ENCODE results near the gene MRPS6.

The MRPS6 gene

GRCh38 chr21:34135330-34135729, 62.0 kb downstream of the MRPS6 start:
- no peak for DNase-seq

GRCh38 chr21:34141373-34141772, 68.0 kb downstream of the MRPS6 start:
- DNase-seq = no peak

GRCh38 chr21:34143685-34144182, 70.4 kb downstream of the MRPS6 start:
- DNase-seq = no peak

- DNase-seq = no peak
These were observed 70.8 kb downstream of the MRPS6 start for GRCh38 chr21:34144224-34144623.

GRCh38 chr21:34147792-34148418, 74.5 kb downstream of the MRPS6 start:
- DNase-seq = no peak

- DNase-seq = no peak
These were observed 75.0 kb downstream of the MRPS6 start for GRCh38 chr21:34148419-34148804.

GRCh38 chr21:34148826-34149558, 75.6 kb downstream of the MRPS6 start:
- no peak for DNase-seq

- no peak for DNase-seq
These were observed 79.1 kb downstream of the MRPS6 start for GRCh38 chr21:34152500-34152899.

- DNase-seq = peak; percentile 24
These were observed 81.5 kb downstream of the MRPS6 start for GRCh38 chr21:34154878-34155277.

- no peak for DNase-seq
These were observed 83.6 kb downstream of the MRPS6 start for GRCh38 chr21:34156957-34157356.

- DNase-seq = no peak
These were observed 84.1 kb downstream of the MRPS6 start for GRCh38 chr21:34157521-34157920.

GRCh38 chr21:34158866-34159835, 85.8 kb downstream of the MRPS6 start:
- no peak for DNase-seq

- no peak for DNase-seq
These were observed 93.1 kb downstream of the MRPS6 start for GRCh38 chr21:34166468-34166867.

GRCh38 chr21:34170886-34171285, 97.5 kb downstream of the MRPS6 start:
- no peak for DNase-seq

GRCh38 chr21:34174470-34174869, 101.1 kb downstream of the MRPS6 start:
- DNase-seq = no peak

GRCh38 chr21:34176448-34176847, 103.1 kb downstream of the MRPS6 start:
- no peak for DNase-seq

- DNase-seq = no peak
These were observed 104.7 kb downstream of the MRPS6 start for GRCh38 chr21:34177919-34178567.

GRCh38 chr21:34179204-34179935, 106.0 kb downstream of the MRPS6 start:
- no peak for DNase-seq

GRCh38 chr21:34180407-34180806, 107.0 kb downstream of the MRPS6 start:
- no peak for DNase-seq

GRCh38 chr21:34180826-34181359, 107.5 kb downstream of the MRPS6 start:
- no peak for DNase-seq

GRCh38 chr21:34181431-34182039, 108.2 kb downstream of the MRPS6 start:
- DNase-seq = no peak

Data from activated CD4-positive, alpha-beta T cell treated with anti-CD3 and anti-CD28 coated beads, Interleukin-2, amount 50 U/mL, for 16 hours (primary cell).